SK-N-MC (cell line): ENCODE measurements around the gene XPNPEP1.

Experiments used
- DNase-seq: peaks from one replicate; pipeline ENCODE4 v3.0.0-alpha.2; 2011; ENCODE audit warnings: low read depth, low spot score
- H3K27ac ChIP-seq: fragments of 200-600 bp; sonication (generic); 2 replicates; pipeline ENCODE4 v1.5.1; 2016; ENCODE audit warnings: mixed run types
- H3K36me3 ChIP-seq: fragments of 200-600 bp; sonication (generic); 2 replicates; pipeline ENCODE4 v1.6.1; 2017; ENCODE audit warnings: antibody characterized with exemption, low read length, mixed read lengths; ENCODE audit not compliant: insufficient read depth
- H3K4me3 ChIP-seq: fragments of 200-600 bp; sonication (generic); 2 replicates; pipeline ENCODE4 v1.5.1; 2016
- H3K9ac ChIP-seq: fragments of 200-600 bp; sonication (generic); 2 replicates; pipeline ENCODE4 v1.8.0; 2017; ENCODE audit warnings: mixed run types, mixed read lengths; ENCODE audit not compliant: insufficient read length
- H3K9me3 ChIP-seq: fragments of 200-600 bp; sonication (generic); 2 replicates; pipeline ENCODE4 v1.6.1; 2017; ENCODE audit warnings: low read depth, mild to moderate bottlenecking, antibody characterized with exemption, low read length, moderate library complexity, mixed read lengths
- EZH2 ChIP-seq: fragments of 200-600 bp; sonication (generic); IDR thresholded peaks from one replicate; pipeline ENCODE4 v1.6.1; 2017; ENCODE audit warnings: antibody characterized with exemption
- FOXP2 ChIP-seq: optimal IDR thresholded peaks from 2 replicates; pipeline ENCODE3; 2011; ENCODE audit warnings: mild to moderate bottlenecking, moderate library complexity; ENCODE audit not compliant: insufficient read depth; ENCODE audit errors: extremely low read length, control extremely low read depth
- POLR2AphosphoS5 ChIP-seq: IDR thresholded peaks from 2 replicates; pipeline ENCODE4 v1.6.1; 2012; ENCODE audit warnings: mild to moderate bottlenecking, low read depth, low read length, borderline replicate concordance

XPNPEP1 gene

DNA sequence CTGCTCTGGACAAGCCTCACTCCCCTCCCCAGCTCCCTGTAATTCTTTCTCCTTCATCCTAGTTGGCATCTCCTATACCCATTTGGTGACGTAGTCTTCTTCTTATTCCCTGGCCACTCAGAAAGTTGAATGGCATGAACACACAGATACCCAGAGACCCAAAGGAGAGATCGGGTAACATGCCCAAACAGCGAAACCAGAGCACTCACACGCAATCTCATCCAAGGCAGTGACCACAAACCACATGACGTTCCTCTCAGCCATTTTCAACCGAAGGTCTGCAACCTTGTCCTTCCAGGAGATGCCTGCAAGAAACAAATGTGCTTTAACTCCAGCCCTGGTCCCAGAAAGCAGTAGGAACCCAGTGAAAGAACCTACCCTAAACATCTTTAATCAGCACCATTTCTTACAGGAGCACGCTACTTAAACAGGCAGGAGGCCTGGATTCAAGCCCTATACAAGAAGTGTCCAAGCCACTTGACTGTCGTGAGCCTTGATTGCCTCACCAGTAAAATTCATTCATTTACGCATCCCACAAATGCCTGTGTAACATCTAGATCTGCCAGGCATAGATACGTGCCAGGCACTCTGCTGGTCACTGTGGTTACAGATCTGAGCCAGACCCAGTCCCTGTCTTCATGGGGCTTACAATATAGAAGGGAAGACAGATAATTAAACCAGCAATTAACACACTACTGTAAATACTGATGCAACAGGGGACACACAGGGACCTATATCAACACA is 37.1 kb downstream of the XPNPEP1 start:
- Histone ChIP-seq H3K9me3 (no peaks in the 10 kb centered on the region), H3K36me3 (no peaks in the 10 kb centered on the region; the same call in 1 of the 2 replicates), H3K4me3 (no peak overlapping the region), H3K27ac (no peak overlapping the region), H3K9ac (no peak overlapping the region)
- no peak for DNase-seq
- TF ChIP-seq FOXP2 (no peak), POLR2AphosphoS5 (no peak), EZH2 (no peak)

DNA sequence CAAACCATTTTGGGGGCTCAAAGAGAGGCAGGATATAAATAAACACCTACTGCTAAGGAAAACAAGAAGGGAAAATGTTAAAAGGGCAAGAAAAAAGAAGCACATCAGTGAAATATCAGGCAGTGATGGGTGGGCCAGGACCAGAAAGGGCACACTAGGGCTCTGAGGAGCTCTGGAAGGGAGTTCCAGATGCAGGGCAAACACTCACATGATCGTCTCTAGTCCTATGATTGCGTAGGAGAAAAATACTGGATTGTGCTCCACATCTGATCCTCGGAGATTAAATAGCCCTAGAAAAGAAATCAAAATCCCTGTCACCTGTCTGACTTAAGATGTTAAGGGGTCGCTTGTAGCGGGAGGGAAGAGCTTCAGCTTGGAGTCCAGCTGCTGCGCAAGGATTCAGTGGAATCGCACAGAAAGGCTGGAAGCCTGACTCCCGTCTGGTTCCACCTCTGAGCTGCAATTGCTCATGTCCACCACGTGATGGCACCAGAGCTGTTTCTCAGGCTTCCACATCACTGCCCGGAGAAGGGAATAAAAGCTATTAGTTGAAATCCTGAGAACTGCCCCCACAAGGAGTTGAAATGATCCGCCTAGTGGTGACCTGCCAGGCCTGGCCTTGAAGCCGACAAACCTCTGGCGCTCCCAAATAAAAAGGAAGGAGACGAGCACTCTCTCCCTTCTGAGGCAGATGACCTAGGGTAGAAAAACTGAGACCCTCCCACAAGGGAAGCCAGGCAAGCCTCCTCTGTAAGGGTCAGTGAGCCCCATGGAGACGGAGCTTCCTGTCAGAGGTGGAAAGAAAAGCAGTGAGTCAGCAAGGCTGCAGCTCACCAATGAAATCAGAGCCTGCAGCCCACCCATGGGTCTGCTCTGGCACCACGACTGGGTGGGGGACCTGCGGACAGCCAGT is 39.2 kb downstream of the XPNPEP1 start:
- peak; percentile 10 for DNase-seq
- H3K36me3 ChIP-seq, result no peaks in the 10 kb centered on the region; the same call in 1 of the 2 replicates
- no peaks in the 10 kb centered on the region for H3K9me3 ChIP-seq
- no peak overlapping the region for H3K9ac ChIP-seq
- no peak overlapping the region for H3K4me3 ChIP-seq
- no peak overlapping the region for H3K27ac ChIP-seq
- TF ChIP-seq FOXP2 (no peak), EZH2 (no peak), POLR2AphosphoS5 (no peak)

DNA sequence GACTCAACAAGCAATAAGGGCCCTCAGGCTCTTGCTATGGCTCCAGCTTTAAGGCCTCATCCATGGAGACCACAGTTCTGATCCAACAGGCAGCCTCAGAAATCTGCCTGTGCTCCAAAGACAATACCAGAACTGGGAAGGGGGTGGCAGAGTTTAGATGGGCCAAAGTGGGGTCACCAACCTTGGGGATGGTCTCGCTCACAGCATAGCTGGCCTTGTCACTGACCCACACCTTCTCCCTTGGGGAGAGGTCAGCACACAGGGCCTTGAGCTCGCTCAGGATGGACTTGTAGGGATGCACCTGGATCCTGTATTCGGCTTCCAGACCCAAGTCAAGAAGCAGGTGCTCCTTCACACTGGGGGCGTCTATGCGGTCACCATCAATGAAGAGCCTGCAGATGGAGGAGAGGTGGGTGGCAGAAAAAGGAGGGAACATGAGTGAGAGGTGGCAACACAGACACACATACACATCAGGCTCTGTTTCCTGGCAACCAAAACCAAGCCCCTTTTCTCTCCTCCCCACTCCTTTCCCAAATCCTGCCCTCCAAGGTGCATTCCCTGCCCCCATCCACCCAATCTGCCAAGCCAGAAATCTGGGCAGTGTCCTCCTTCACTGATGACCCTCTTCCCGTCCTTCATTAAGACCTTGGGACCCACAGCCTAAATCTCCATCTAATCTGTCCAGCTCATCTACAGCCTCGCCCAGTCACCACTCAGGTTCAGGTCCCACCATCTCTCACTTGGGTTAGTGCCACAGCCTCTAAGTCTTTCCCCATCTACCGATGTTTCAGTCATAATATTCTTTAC is 40.9 kb downstream of the XPNPEP1 start:
- no peak for TF ChIP-seq EZH2
- TF ChIP-seq FOXP2, result no peak
- no peak for TF ChIP-seq POLR2AphosphoS5
- no peak overlapping the region for H3K4me3 ChIP-seq
- H3K9me3 ChIP-seq, result no peaks in the 10 kb centered on the region
- H3K36me3 ChIP-seq, result no peaks in the 10 kb centered on the region; the same call in 1 of the 2 replicates
- DNase-seq, result no peak
- no peak overlapping the region for H3K9ac ChIP-seq
- H3K27ac ChIP-seq, result no peak overlapping the region

DNA sequence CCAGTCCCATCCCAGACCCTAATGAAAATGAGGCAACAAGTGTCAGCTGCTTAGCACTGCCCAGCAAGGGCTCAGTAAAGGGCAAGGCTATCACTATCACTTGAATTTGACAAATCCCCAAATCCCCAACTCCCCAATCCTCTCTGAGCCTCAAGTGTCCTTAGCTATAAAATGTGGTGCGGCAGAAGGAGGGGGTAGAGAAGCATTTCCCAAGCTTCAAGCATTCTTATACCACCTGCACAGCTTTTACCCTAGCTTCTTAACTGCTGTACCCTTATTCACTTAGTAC is 41.6 kb downstream of the XPNPEP1 start:
- DNase-seq, result no peak
- Histone ChIP-seq H3K27ac (no peak overlapping the region), H3K9ac (no peak overlapping the region), H3K36me3 (no peaks in the 10 kb centered on the region; the same call in 1 of the 2 replicates), H3K4me3 (no peak overlapping the region), H3K9me3 (no peaks in the 10 kb centered on the region)
- TF ChIP-seq EZH2 (no peak), FOXP2 (no peak), POLR2AphosphoS5 (no peak)

DNA sequence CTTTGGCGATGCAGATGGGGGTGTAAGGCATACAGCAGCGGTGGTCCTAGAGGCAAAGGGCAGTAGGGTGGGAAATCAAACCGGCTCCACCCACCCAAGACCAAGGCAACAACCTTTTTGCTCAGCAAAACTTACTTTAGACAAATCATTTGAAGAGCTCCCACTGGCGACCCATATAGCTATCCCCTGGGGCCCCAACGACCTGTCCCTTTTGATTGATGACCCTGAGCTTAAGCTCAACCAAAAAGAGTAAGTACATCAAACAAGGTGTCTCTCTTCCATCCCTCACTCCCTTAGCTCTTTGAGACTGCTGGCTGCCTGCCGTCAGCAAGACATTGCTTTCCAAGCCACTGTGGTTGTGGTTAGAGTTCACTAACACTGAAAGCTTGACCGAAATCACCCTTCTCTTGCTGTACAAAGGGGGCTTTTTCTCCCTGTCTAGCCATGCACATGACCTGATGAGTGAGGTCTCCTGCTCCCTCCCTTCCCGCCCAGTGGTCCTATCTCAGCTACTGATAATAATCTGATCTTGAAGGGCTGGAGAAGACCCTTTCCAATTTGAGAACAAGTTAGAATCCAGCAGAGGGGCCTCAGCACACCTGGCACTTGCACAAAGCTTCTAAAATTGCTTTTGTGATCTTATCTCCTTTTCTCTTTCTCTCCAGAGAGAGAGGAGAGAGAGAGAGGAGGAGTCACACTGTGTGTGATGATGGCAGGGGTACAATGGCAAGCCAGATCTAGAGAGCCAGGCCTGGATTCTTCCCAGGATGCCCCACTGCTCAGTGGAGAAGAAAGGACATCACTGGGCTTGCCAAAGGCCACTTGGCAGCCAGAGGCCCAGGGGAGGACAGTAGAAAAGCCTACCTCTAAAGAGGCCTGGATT is 42.2 kb downstream of the XPNPEP1 start:
- Histone ChIP-seq H3K9ac (no peak overlapping the region), H3K27ac (no peak overlapping the region)

DNA sequence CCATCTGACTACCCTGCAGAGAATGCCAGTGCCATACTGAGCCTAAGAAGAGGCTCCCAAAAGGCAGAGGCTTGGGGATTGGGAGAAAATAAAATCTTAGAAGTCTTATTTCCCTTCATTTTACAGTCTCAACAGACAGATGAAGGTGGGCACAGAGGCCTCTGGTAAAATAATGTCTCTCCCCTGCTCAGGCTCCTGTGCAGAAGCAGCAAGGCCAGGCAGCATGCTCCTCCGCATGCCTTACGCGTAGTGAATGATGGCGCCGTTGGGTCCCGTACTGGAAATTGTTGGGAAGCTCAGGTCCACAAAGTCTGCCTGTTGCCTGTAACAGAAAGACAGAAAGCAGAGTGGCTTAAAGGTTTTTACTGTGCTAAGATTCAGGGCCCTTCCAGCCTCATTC is 45.8 kb downstream of the XPNPEP1 start:
- H3K27ac ChIP-seq, result no peak overlapping the region
- no peak for DNase-seq
- no peak overlapping the region for H3K9ac ChIP-seq
- no peaks in the 10 kb centered on the region for H3K9me3 ChIP-seq
- TF ChIP-seq EZH2 (no peak), POLR2AphosphoS5 (no peak), FOXP2 (no peak)
- no peaks in the 10 kb centered on the region; the same call in 1 of the 2 replicates for H3K36me3 ChIP-seq
- no peak overlapping the region for H3K4me3 ChIP-seq

More for the DNA sequence above, 42.2 kb downstream of the XPNPEP1 start:
- Histone ChIP-seq H3K36me3 (no peaks in the 10 kb centered on the region; the same call in 1 of the 2 replicates), H3K9me3 (no peaks in the 10 kb centered on the region), H3K4me3 (no peak overlapping the region)
- DNase-seq, result no peak
- TF ChIP-seq EZH2 (no peak), POLR2AphosphoS5 (no peak), FOXP2 (no peak)
